ENCODE results near the gene ANKDD1B. TPM values are rescaled to one million over a fixed set of nuclear protein-coding genes. Genes with fewer than 3 reads are reported as not detected.

Gene ANKDD1B
- total RNA-seq, 4 donors from 2014 or later = 1.1 TPM; not detected in 3

DNA sequence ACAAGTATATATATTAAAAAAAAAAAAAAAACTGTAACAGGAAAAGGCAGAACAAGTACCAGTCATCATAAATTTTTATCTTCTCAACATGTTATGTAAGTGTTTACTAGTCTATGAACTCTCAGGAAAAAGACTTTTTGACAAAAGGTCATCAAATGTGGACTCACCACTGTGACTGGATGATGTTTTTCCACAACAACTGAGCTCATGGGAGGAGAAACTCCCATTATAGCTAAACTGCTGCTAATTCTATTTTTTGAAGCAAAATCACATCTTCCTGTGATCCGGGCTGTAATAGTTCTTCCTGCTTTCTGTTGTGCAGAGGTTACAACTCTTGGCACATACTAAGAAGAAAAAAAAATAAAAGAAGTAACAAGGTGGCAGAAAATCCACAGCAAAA is 66.4 kb downstream of the ANKDD1B start:
- in situ Hi-C loops (cut with MboI; ENCODE audit: low sequenced_read_pairs in 4 of 4) = loop anchor here in 3 of 4 donors (25.0 kb wide), 2 partner anchors 340 to 440 kb away; partner anchors contain the start of genes HMGCR (in 2 of the 3) and ANKRD31 (in 1 of the 3)
- Histone ChIP-seq H3K4me1 (peaks cover 0 to 3% of the 10 kb centered on the region in 2 donors), H3K9me3 (no peaks in the 10 kb centered on the region), H3K36me3 (peaks cover 0 to 14% of the 10 kb centered on the region in 2 donors), H3K27ac (no peak overlapping the region), H3K27me3 (no peaks in the 10 kb centered on the region), H3K4me3 (no peak overlapping the region)
- TF ChIP-seq, protein P1, sequence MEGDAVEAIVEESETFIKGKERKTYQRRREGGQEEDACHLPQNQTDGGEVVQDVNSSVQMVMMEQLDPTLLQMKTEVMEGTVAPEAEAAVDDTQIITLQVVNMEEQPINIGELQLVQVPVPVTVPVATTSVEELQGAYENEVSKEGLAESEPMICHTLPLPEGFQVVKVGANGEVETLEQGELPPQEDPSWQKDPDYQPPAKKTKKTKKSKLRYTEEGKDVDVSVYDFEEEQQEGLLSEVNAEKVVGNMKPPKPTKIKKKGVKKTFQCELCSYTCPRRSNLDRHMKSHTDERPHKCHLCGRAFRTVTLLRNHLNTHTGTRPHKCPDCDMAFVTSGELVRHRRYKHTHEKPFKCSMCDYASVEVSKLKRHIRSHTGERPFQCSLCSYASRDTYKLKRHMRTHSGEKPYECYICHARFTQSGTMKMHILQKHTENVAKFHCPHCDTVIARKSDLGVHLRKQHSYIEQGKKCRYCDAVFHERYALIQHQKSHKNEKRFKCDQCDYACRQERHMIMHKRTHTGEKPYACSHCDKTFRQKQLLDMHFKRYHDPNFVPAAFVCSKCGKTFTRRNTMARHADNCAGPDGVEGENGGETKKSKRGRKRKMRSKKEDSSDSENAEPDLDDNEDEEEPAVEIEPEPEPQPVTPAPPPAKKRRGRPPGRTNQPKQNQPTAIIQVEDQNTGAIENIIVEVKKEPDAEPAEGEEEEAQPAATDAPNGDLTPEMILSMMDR (IDR thresholded peaks at IDR 0.05 in 4 of 5, conservative IDR thresholded peaks at IDR 0.05 in 1 of 5) = no peak
- TF ChIP-seq POLR2A (IDR thresholded peaks at IDR 0.05) = no peak
- no peak for DNase-seq
- ATAC-seq = no peak
- intact Hi-C loops (cut with DNase I; ENCODE audit: low total_unique reads) = no loop called here

DNA sequence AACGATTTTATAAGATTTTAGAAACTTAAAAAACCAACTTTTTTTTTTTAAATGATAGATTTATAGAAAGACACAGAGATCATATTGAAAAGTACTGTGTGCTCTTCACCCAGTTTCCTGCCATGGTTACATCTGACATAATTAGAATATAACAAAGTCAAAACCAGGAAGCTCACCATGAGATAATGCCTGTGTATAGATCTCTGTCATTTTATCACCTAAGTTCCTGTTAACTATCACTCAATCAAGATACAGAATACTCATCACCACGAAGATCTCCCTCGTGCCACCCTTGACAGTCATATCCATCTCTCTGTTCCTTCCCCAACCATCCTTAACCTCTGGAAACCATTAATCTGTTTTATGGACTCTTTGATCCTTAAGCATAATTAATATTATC is 66.9 kb downstream of the ANKDD1B start:
- ATAC-seq (no peak), DNase-seq (no peak)
- TF ChIP-seq POLR2A (IDR thresholded peaks at IDR 0.05) = no peak
- TF ChIP-seq, protein P1 (IDR thresholded peaks at IDR 0.05 in 4 of 5, conservative IDR thresholded peaks at IDR 0.05 in 1 of 5) = no peak
- Histone ChIP-seq H3K4me3 (no peak overlapping the region), H3K27ac (no peak overlapping the region), H3K4me1 (peaks cover 0 to 3% of the 10 kb centered on the region in 2 donors), H3K9me3 (no peaks in the 10 kb centered on the region), H3K27me3 (no peaks in the 10 kb centered on the region), H3K36me3 (peaks cover 0 to 8% of the 10 kb centered on the region in 2 donors)
- in situ Hi-C loops (cut with MboI; ENCODE audit: low sequenced_read_pairs in 4 of 4) = loop anchor here in 3 of 4 donors (25.0 kb wide), 2 partner anchors 341 to 441 kb away; partner anchors contain the start of genes HMGCR (in 2 of the 3) and ANKRD31 (in 1 of the 3)
- intact Hi-C loops (cut with DNase I; ENCODE audit: low total_unique reads) = no loop called here

DNA sequence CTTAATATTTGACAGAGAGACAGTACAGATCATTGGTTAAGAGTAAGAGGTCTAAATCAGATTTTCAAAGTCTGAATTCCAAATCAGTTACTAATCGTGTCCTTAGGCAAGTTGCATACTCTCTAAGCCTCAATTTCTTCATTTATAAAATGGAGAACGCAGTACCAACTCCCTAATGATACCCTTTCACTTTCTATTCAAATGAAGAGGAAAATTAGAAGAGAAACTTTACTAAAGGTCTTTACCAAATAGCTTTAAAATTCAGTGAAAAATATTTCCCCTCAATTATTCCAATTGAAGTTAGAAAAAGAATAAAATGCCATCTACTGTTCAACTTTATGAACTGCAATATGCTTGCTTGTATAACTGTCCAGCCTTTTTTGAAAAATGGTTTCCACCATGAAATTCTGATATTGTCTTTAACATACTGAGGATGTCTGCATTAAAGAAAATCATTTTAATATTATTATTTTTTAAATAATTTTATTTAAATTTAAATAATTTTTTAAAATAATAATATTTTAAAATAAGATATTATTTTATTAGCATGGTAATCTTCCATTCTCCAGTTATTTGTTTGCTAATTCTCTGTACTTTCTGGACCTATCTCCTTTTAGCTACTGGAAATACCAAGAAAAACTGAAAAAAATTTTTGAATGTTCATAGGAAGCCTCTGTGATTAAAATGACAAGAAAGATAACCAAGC is 70.0 kb downstream of the ANKDD1B start:
- DNase-seq (no peak), ATAC-seq (no peak)
- in situ Hi-C loops (cut with MboI; ENCODE audit: low sequenced_read_pairs in 4 of 4) = loop anchor here (10.0 to 25.0 kb wide), 3 partner anchors 344 to 446 kb away; partner anchors contain the start of genes ANKRD31 (in 3 of the 4) and HMGCR (in 2 of the 4)
- peaks cover 0 to 3% of the 10 kb centered on the region in 2 donors for H3K4me1 ChIP-seq
- no peaks in the 10 kb centered on the region for H3K27me3 ChIP-seq
- no peaks in the 10 kb centered on the region for H3K9me3 ChIP-seq
- H3K4me3 ChIP-seq = no peak overlapping the region
- peaks cover 0 to 11% of the 10 kb centered on the region in 2 donors for H3K36me3 ChIP-seq
- intact Hi-C loops (cut with DNase I; ENCODE audit: low total_unique reads) = loop anchor here (2.0 to 10.0 kb wide), 3 partner anchors 346 to 1009 kb away; partner anchors contain the start of genes ANKRD31 and HMGCR
- no peak overlapping the region for H3K27ac ChIP-seq
- TF ChIP-seq, protein P1 (IDR thresholded peaks at IDR 0.05 in 4 of 5, conservative IDR thresholded peaks at IDR 0.05 in 1 of 5) = peak in 4 of 5 experiments; percentile 40 to 77 (median 60)
- no peak for TF ChIP-seq POLR2A (IDR thresholded peaks at IDR 0.05)

DNA sequence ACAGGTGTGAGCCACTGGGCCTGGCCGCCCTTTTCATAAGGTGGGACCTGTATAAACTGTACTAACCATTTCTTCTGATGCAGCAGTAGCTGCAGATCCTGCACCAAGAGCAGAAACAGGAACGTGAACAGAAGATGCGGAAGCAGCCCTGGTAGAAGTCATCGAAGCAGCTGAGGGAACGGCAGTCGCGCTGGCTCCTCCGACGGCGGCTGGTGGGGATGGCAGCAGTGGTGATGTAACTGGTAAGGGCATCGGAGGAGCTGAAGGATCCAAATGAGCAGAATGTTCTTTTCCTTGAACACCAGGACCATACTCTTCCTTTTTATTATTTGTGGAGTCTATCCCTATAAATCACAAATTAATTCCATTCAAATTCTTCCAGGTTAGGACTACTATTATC is 73.9 kb downstream of the ANKDD1B start:
- Histone ChIP-seq H3K36me3 (peaks cover 0 to 33% of the 10 kb centered on the region in 2 donors), H3K4me3 (no peak overlapping the region), H3K4me1 (peaks cover 0 to 3% of the 10 kb centered on the region in 2 donors), H3K27me3 (no peaks in the 10 kb centered on the region), H3K27ac (no peak overlapping the region), H3K9me3 (no peaks in the 10 kb centered on the region)
- DNase-seq = no peak
- intact Hi-C loops (cut with DNase I; ENCODE audit: low total_unique reads) = loop anchor here (10.0 kb wide), 1 partner anchor 350 kb away; the partner anchor contains the start of gene HMGCR
- TF ChIP-seq, protein P1 (IDR thresholded peaks at IDR 0.05 in 4 of 5, conservative IDR thresholded peaks at IDR 0.05 in 1 of 5) = no peak
- no peak for TF ChIP-seq POLR2A (IDR thresholded peaks at IDR 0.05)
- in situ Hi-C loops (cut with MboI; ENCODE audit: low sequenced_read_pairs in 4 of 4) = loop anchor here (10.0 to 25.0 kb wide), 3 partner anchors 348 to 450 kb away; partner anchors contain the start of genes ANKRD31 (in 3 of the 4) and HMGCR (in 2 of the 4)
- no peak for ATAC-seq

Measured in gastrocnemius medialis (tissue), 4 donors.